Naive thymus-derived CD8-positive, alpha-beta T cell (primary cell): ENCODE measurements around the gene PRCC. TPM values are rescaled to one million over a fixed set of nuclear protein-coding genes. Genes with fewer than 3 reads are reported as not detected.
A peak's percentile ranks its signal among the peaks of the same experiment; 100 is the strongest.

Source experiments
- ATAC-seq, 2 donors: fragments of 150-1000 bp; cut with Tn5 transposase in 1 of 2; sonication (Bioruptor Pico), chemical (Tn5 transposase) in 1 of 2; 1 replicate in 1 of 2; 2 replicates in 1 of 2; pipeline ENCODE4 v1.10.0; 2021; ENCODE audit warnings: mild to moderate bottlenecking in 2 of 2, moderate library complexity in 2 of 2
- POLR2A ChIA-PET: fragments of 350-600 bp; sonication (Branson Sonifier 250); formaldehyde crosslinking; loops from one replicate; lab custom pipeline; 2021; ENCODE audit warnings: antibody characterized with exemption; lab: Charles Lee
- DNase-seq, 10 donors: peaks; one replicate each; pipeline versions ENCODE4 v3.0.0 to v3.0.0-alpha.2; 2020 to 2022
- H3K27ac Mint-ChIP-seq, 10 donors: one replicate each; pipeline ENCODE4 v1.8.0; 2020 to 2022; ENCODE audit warnings: mild to moderate bottlenecking in 10 of 10, mixed read lengths in 10 of 10, moderate library complexity in 4 of 10, inconsistent platforms in 1 of 10
- H3K27me3 Mint-ChIP-seq, 5 donors: one replicate each; pipeline ENCODE4 v1.8.0; 2021 to 2022; ENCODE audit warnings: mixed read lengths in 5 of 5
- H3K36me3 Mint-ChIP-seq, 3 donors: one replicate each; pipeline ENCODE4 v1.8.0; 2020 to 2022; ENCODE audit warnings: mixed read lengths in 3 of 3, mild to moderate bottlenecking in 2 of 3, inconsistent platforms in 1 of 3
- H3K4me1 Mint-ChIP-seq, 4 donors: one replicate each; pipeline ENCODE4 v1.8.0; 2021 to 2022; ENCODE audit warnings: mixed read lengths in 4 of 4
- H3K4me3 Mint-ChIP-seq, 10 donors: one replicate each; pipeline ENCODE4 v1.8.0; 2020 to 2022; ENCODE audit warnings: mild to moderate bottlenecking in 10 of 10, mixed read lengths in 10 of 10, moderate library complexity in 6 of 10, inconsistent platforms in 1 of 10
- H3K9me3 Mint-ChIP-seq, 9 donors: one replicate each; pipeline ENCODE4 v1.8.0; 2020 to 2022; ENCODE audit warnings: mixed read lengths in 9 of 9, mild to moderate bottlenecking in 3 of 9, inconsistent platforms in 1 of 9, moderate library complexity in 1 of 9
- polyA plus RNA-seq, 3 donors: library from polyadenylated mRNA; unstranded; fragments of 300-500 nt; fragmentation: Illumina TruSeq; gene quantifications; one replicate each; pipeline ENCODE4 v1.2.3, GENCODE V29; 2021
- total RNA-seq, 8 experiments: library from RNA in 2 of 8; stranded (reverse) in 2 of 8; gene quantifications; one replicate each; pipeline ENCODE4 v1.2.3 and lab custom pipeline; 2021 to 2026

Gene PRCC
- total and polyA plus RNA-seq, 5 experiments from 2014 or later, result 22.9 to 64.0 (median 55.7) TPM

DNA sequence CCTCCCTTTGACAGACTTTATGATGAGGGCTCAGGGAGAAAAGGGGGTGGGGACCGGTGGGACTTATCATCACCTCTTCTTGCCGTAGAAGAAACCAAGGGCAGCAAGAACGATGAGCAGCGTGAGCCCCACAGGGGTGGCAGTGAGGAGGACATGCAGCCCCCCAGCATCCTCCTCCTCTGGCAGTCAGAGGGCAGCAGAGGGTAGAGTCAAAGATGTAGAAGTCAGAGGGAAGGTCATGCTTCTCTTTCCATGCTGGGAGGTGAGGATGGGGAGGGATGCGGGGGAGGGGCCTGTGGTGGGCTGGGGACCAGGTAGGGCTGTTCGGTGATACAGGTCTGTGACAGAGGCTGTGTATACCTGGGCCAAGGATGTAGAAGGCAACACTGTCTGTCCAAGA, 76.8 kb downstream of the PRCC start:
- DNase-seq (peak in 1 of 10 donors; percentile 57), ATAC-seq (no peak)
- Mint-ChIP-seq H3K27me3 (peaks cover 17 to 63% (median 40%) of the 10 kb centered on the region in 5 donors), H3K9me3 (no peaks in the 10 kb centered on the region), H3K4me3 (peak overlapping the region; percentile 26 to 83 (median 64)), H3K36me3 (no peaks in the 10 kb centered on the region), H3K27ac (peak overlapping the region in 5 of 10 donors; percentile 2 to 85 (median 57)), H3K4me1 (peaks cover 12 to 35% (median 34%) of the 10 kb centered on the region in 4 donors)
- POLR2A ChIA-PET, result no interaction called here

DNA sequence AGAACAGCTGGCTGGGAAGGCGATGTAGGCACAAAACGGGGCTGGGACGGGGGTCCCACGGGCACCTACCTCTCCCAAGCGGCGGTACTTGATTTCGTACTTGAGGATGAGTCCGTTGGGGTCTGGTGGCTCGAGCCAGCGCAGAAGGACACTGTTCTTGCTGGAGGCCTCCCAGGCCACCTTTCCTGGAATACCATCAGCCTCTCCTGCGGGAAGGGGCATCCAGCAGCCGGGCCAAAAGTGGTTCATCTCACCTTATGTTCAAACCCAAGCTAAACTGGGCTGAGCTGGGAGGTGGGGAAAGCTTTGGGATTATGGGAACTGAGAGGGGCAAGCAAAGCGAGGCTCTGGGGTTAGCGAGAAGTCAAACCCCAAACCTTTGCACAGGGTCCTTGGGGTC, 77.3 kb downstream of the PRCC start:
- DNase-seq (no peak), ATAC-seq (no peak)
- H3K27ac Mint-ChIP-seq, result peak overlapping the region in 1 of 10 donors; percentile 48
- H3K36me3 Mint-ChIP-seq, result no peaks in the 10 kb centered on the region
- peaks cover 16 to 60% (median 40%) of the 10 kb centered on the region in 5 donors for H3K27me3 Mint-ChIP-seq
- peaks cover 13 to 37% (median 35%) of the 10 kb centered on the region in 4 donors for H3K4me1 Mint-ChIP-seq
- peak overlapping the region; percentile 28 to 83 (median 76) for H3K4me3 Mint-ChIP-seq
- POLR2A ChIA-PET, result no interaction called here
- H3K9me3 Mint-ChIP-seq, result no peaks in the 10 kb centered on the region

DNA sequence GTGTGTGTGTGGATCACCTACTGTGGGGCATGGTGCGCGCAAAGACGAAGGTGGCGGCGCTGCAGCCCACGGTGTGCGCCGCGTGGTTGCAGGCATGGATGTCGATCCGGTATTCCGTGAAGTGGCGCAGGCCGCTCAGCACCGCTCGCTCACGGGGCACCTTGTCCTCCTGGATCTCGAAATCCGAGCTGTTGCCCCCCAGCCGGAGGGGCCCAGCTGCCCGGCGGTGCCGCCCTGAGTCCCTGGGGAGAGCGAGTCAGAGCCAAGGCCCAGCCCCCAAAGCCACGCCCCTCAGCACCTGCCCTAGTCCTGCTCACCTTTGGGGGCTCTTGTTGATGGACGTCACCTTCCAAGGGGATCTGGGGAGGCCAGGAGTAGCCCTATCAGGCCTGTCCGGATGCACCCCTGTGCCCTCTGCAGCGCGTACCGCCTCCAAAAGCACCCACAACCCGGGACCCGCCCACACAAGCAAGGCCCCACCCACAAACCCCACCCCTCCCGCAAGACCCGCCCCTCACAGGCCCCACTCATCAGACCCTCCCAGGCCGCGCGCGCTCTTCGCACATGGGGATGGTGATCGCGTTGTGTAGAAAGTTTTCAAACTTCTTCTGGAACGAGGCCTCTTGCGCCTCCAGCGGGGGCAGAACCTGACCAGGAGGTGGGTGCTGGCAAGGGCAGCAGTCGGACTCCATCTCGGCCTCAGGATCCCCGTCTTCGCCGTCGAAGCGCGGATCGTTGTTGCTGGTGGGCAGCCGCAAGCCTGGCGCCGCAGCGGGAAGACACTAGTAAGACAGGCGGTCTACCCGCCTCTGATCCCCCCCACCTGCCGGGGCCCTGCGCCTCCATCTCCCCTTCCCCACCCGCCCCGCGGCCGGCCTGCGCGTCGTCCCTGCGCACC, 78.0 kb downstream of the PRCC start:
- peaks cover 14 to 55% (median 40%) of the 10 kb centered on the region in 5 donors for H3K27me3 Mint-ChIP-seq

DNA sequence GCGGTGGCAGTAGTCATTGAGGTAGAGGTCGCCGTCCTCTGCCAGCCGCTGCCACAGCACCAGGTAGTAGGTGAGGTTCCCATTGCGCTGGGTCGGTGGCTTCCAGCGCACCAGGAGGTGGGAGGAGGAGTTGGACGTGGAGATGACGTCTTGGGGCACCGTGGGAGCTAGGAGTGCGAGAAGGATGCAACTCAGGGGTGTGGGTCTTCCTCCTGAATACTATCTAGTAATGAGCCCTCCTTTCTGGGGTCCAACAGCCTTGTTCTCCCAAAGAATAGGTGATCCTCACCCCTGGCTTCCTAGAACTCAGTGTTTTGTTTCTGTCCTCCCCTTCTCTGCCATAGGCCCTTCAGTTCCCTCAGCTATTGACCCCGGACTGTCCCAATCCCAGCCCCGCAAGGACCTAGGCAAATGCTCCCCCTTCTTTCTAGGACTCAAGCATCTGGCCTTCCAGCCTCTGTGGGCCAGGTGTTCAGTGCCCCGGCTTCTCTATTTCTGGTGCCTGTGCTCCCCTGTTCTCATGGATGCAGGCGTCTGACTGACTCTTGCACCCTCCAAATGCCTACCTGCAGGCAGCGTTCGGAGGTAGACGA, 78.7 kb downstream of the PRCC start:
- ATAC-seq, result no peak
- Mint-ChIP-seq H3K36me3 (no peaks in the 10 kb centered on the region), H3K9me3 (no peaks in the 10 kb centered on the region), H3K4me3 (peak overlapping the region in 5 of 10 donors; percentile 46 to 80 (median 71)), H3K27me3 (peaks cover 12 to 48% (median 36%) of the 10 kb centered on the region in 5 donors), H3K27ac (peak overlapping the region in 3 of 10 donors; percentile 8 to 71 (median 15)), H3K4me1 (peaks cover 13 to 37% (median 35%) of the 10 kb centered on the region in 4 donors)
- DNase-seq, result no peak
- POLR2A ChIA-PET, result interaction anchor here (1.8 kb wide), 1 partner anchor 9 kb away, joined by 4 read pairs; no protein-coding TSS in a partner anchor

More for the DNA sequence above, 78.0 kb downstream of the PRCC start:
- POLR2A ChIA-PET, result no interaction called here
- DNase-seq, result peak in 9 of 10 donors; percentile 25 to 76 (median 50)
- ATAC-seq, result peak; percentile 55 to 72
- Mint-ChIP-seq H3K4me3 (peak overlapping the region; percentile 64 to 83 (median 76)), H3K9me3 (no peaks in the 10 kb centered on the region), H3K4me1 (peaks cover 13 to 37% (median 35%) of the 10 kb centered on the region in 4 donors), H3K27ac (peak overlapping the region in 3 of 10 donors; percentile 31 to 87 (median 65)), H3K36me3 (no peaks in the 10 kb centered on the region)

DNA sequence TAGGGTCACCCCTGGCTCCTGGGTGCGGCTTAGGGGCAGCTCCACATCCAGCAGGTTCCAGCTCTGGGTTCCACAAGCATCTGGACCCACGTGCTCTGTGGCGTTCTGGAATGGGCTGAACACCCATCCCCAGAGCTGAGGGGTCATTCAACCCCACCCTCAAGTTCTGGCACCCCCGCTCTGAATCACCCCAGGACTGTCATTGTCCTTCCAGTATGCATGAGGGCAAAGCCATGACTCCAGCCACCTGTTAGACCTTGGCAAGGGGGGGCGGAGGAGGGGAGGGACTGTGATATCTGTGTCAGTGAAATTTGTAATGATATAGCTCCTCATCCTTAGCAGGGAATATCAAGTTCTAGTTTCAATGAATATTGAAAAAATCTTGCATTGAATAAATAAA, 79.3 kb downstream of the PRCC start:
- Mint-ChIP-seq H3K27me3 (peaks cover 12 to 43% (median 30%) of the 10 kb centered on the region in 5 donors), H3K27ac (peak overlapping the region in 1 of 10 donors; percentile 15), H3K36me3 (no peaks in the 10 kb centered on the region), H3K4me3 (peak overlapping the region in 3 of 10 donors; percentile 16 to 45 (median 40)), H3K4me1 (peaks cover 13 to 37% (median 35%) of the 10 kb centered on the region in 4 donors), H3K9me3 (no peaks in the 10 kb centered on the region)
- DNase-seq, result no peak
- ATAC-seq, result no peak
- POLR2A ChIA-PET, result interaction anchor here (1.8 kb wide), 1 partner anchor 9 kb away, joined by 4 read pairs; no protein-coding TSS in a partner anchor

DNA sequence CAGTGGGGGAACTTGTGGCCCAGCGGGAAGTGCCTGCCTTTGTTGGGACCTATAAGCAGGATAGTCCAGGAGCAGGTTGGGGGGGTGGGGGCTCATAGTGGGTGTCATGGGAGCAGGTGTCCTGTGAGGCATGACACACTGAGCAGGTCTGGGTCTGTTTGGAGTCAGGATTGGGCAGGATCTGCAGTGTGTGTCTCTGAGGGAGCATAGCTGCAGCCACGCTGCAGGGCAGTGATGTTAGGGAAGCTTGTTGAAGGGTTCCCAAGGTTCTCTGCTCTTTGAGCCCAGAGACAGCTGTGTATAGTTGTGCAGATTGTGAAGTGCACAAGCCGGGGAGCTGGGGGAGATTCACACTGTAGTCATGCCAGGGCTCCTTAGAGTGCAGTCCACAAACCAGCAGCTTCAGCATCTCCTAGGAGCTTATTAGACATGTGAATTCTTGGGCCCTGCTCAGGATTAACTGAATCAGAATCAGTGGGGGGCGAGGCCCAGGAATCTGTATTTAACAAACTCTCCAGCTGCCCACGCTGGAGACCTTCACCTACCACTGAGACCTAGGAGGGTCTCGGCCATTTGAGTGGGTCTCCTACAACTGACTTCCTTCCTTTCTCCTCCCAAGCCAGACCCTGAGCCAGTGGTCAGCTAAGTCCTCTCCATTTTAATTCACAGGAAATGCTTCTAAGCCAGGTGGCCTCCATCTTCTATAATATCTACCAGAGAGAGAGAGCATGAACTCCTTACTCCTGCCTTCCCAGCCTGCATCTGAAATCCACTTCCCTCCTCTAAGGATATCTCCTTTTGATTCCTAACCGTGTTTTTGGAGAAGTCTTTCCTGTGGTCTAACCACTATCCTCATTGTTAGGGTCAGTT, 80.5 kb downstream of the PRCC start:
- peaks cover 13 to 37% (median 35%) of the 10 kb centered on the region in 4 donors for H3K4me1 Mint-ChIP-seq
- no peaks in the 10 kb centered on the region for H3K9me3 Mint-ChIP-seq
- no peak for DNase-seq
- peak overlapping the region; percentile 50 to 78 (median 69) for H3K4me3 Mint-ChIP-seq
- POLR2A ChIA-PET, result interaction anchor here (1.0 to 3.4 kb wide), 5 partner anchors 8 to 107 kb away, joined by 3 to 12 read pairs (median 5); partner anchors contain the start of genes MRPL24 and NTRK1
- H3K27ac Mint-ChIP-seq, result peak overlapping the region in 7 of 10 donors; percentile 52 to 92 (median 76)
- H3K36me3 Mint-ChIP-seq, result no peaks in the 10 kb centered on the region
- ATAC-seq, result no peak
- H3K27me3 Mint-ChIP-seq, result peaks cover 7 to 32% (median 18%) of the 10 kb centered on the region in 5 donors

DNA sequence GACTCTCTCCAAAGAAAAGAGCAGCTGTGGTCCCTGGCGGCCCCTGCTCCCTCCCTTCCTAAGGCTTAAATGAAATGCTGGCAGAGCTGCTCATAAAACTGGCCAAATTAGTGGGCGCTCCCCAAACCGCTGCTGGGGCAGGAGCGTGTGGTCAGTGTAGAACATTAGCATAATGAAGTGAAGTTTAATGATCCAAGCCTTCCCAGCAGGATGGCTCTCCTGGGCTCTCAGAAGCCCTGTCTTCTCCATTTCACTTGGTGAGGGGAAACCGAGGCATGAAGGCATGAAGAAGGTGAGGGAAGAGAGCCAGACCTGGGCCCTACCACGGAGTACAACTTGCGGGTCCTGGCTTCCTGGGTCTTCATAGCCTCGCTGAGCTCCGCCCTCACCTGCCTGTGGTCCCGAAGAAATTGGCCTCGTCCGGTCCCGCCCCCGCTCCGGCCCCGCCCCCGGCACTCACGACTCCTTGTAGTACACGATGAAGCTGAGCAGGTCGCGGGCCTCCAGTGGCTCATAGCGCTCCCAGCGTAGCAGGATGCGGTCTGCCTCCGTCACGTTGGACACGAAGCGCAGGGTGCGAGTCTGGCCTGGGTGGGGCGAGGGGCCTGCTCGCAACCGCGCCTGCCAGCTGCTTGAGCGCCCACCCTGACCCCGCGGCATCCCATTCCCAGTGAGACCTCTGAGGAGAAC, 81.3 kb downstream of the PRCC start:
- Mint-ChIP-seq H3K4me3 (peak overlapping the region; percentile 50 to 78 (median 69)), H3K27me3 (peaks cover 3 to 29% (median 10%) of the 10 kb centered on the region in 5 donors), H3K36me3 (no peaks in the 10 kb centered on the region), H3K9me3 (no peaks in the 10 kb centered on the region), H3K4me1 (peaks cover 13 to 37% (median 35%) of the 10 kb centered on the region in 4 donors), H3K27ac (peak overlapping the region in 8 of 10 donors; percentile 59 to 93 (median 88))
- ATAC-seq, result peak; percentile 86 to 89
- DNase-seq, result peak; percentile 48 to 89 (median 68)
- POLR2A ChIA-PET, result interaction anchor here (1.0 to 3.4 kb wide), 4 partner anchors 9 to 108 kb away, joined by 3 to 12 read pairs (median 5); partner anchors contain the start of genes MRPL24 and NTRK1

DNA sequence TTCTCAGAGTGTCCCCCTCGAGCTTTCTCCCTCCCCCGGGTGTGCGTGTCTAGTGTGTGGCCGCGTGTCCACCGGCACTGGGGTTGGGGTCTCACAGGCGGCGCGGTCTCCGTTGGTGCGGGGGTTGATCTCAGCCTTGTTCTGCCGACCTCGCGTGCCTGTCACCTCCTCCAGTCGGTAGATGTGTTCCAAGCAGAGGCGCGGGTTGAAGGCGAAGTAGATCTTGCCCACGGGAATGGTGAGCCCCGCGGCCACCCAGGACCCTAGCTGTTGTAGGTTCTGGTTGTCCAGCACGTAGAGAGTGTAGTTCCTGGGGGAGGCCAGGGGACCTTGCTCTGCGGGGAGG, 81.8 kb downstream of the PRCC start:
- peaks cover 10 to 34% (median 31%) of the 10 kb centered on the region in 4 donors for H3K4me1 Mint-ChIP-seq
- peak overlapping the region in 8 of 10 donors; percentile 37 to 93 (median 88) for H3K27ac Mint-ChIP-seq
- peak overlapping the region in 9 of 10 donors; percentile 50 to 78 (median 70) for H3K4me3 Mint-ChIP-seq
- H3K27me3 Mint-ChIP-seq, result peaks cover under 1 to 24% (median 5%) of the 10 kb centered on the region in 5 donors
- no peaks in the 10 kb centered on the region for H3K9me3 Mint-ChIP-seq
- POLR2A ChIA-PET, result interaction anchor here (1.0 to 3.4 kb wide), 4 partner anchors 9 to 108 kb away, joined by 3 to 12 read pairs (median 5); partner anchors contain the start of genes MRPL24 and NTRK1
- ATAC-seq (no peak), DNase-seq (no peak)
- no peaks in the 10 kb centered on the region for H3K36me3 Mint-ChIP-seq

Other genes starting within 250 kb of the PRCC start
- gene IQGAP3, start 195.0 kb upstream of the PRCC start, total RNA-seq, result under 1 TPM in 1 of 2 experiments, not detected in 1; 0.08 TPM
- gene IQGAP3, start 195.0 kb upstream of the PRCC start, polyA plus RNA-seq, result not detected
- gene TTC24, start 187.8 kb upstream of the PRCC start, total RNA-seq, result 10 to 100 TPM; 41.3 to 44.3 TPM
- gene TTC24, start 187.8 kb upstream of the PRCC start, polyA plus RNA-seq, result 1 to 10 TPM; 3.8 to 6.7 (median 6.7) TPM
- 10 to 100 TPM; 39.7 to 42.1 TPM for gene NAXE, start 175.8 kb upstream of the PRCC start, total RNA-seq
- gene NAXE, start 175.8 kb upstream of the PRCC start, polyA plus RNA-seq, result 100 to 1,000 TPM in 2 of 3 donors, 10 to 100 TPM in 1; 85.6 to 124 (median 103) TPM
- 10 to 100 TPM; 44.2 to 45.1 TPM for gene GPATCH4, start 166.1 kb upstream of the PRCC start, total RNA-seq
- gene GPATCH4, start 166.1 kb upstream of the PRCC start, polyA plus RNA-seq, result 10 to 100 TPM; 27.3 to 70.4 (median 42.0) TPM
- under 1 TPM; 0.39 to 0.58 TPM for gene HAPLN2, start 148.1 kb upstream of the PRCC start, total RNA-seq
- not detected for gene HAPLN2, start 148.1 kb upstream of the PRCC start, polyA plus RNA-seq
- not detected for gene BCAN, start 125.4 kb upstream of the PRCC start, total RNA-seq
- gene BCAN, start 125.4 kb upstream of the PRCC start, polyA plus RNA-seq, result not detected
- not detected for gene NES, start 90.1 kb upstream of the PRCC start, total RNA-seq
- not detected for gene NES, start 90.1 kb upstream of the PRCC start, polyA plus RNA-seq
- 1 to 10 TPM in 1 of 2 experiments, under 1 TPM in 1; 0.44 to 2.9 TPM for gene CRABP2, start 62.0 kb upstream of the PRCC start, total RNA-seq
- not detected for gene CRABP2, start 62.0 kb upstream of the PRCC start, polyA plus RNA-seq
- gene METTL25B, start 39.1 kb upstream of the PRCC start, total RNA-seq, result 10 to 100 TPM; 33.6 to 39.3 TPM
- 1 to 10 TPM; 2.3 to 6.7 (median 5.6) TPM for gene METTL25B, start 39.1 kb upstream of the PRCC start, polyA plus RNA-seq
- gene ISG20L2, start 38.8 kb upstream of the PRCC start, total RNA-seq, result 10 to 100 TPM; 45.0 to 50.3 TPM
- gene ISG20L2, start 38.8 kb upstream of the PRCC start, polyA plus RNA-seq, result 10 to 100 TPM; 20.0 to 23.4 (median 20.7) TPM
- gene MRPL24, start 26.4 kb upstream of the PRCC start, total RNA-seq, result 10 to 100 TPM; 49.7 to 56.9 TPM
- gene MRPL24, start 26.4 kb upstream of the PRCC start, polyA plus RNA-seq, result 100 to 1,000 TPM in 2 of 3 donors, 10 to 100 TPM in 1; 98.6 to 109 (median 103) TPM
- gene HDGF, start 15.9 kb upstream of the PRCC start, total RNA-seq, result 100 to 1,000 TPM in 1 of 2 experiments, 10 to 100 TPM in 1; 95.4 to 103 TPM
- 10 to 100 TPM; 25.0 to 50.1 (median 41.3) TPM for gene HDGF, start 15.9 kb upstream of the PRCC start, polyA plus RNA-seq
- 10 to 100 TPM; 24.3 to 24.7 TPM for gene SH2D2A, start 49.3 kb downstream of the PRCC start, total RNA-seq
- gene SH2D2A, start 49.3 kb downstream of the PRCC start, polyA plus RNA-seq, result 10 to 100 TPM; 23.6 to 31.5 (median 25.6) TPM
- gene INSRR, start 91.6 kb downstream of the PRCC start, total RNA-seq, result not detected
- not detected for gene INSRR, start 91.6 kb downstream of the PRCC start, polyA plus RNA-seq
- gene NTRK1, start 93.3 kb downstream of the PRCC start, total RNA-seq, result not detected
- under 1 TPM in 2 of 3 donors, not detected in 1; 0.14 to 0.25 TPM for gene NTRK1, start 93.3 kb downstream of the PRCC start, polyA plus RNA-seq
- gene PEAR1, start 126.2 kb downstream of the PRCC start, total RNA-seq, result under 1 TPM in 1 of 2 experiments, not detected in 1; 0.11 TPM
- not detected for gene PEAR1, start 126.2 kb downstream of the PRCC start, polyA plus RNA-seq
- gene LRRC71, start 153.1 kb downstream of the PRCC start, total RNA-seq, result not detected
- not detected for gene LRRC71, start 153.1 kb downstream of the PRCC start, polyA plus RNA-seq